GM18519 (cell line): ENCODE data around the gene FRK.
A peak's percentile ranks its signal among the peaks of the same experiment; 100 is the strongest.

Experiments used
- ATAC-seq: cut with Tn5 transposase; IDR thresholded peaks from one replicate; pipeline ENCODE4 v1.9.1; 2021; ENCODE audit warnings: mild to moderate bottlenecking, moderate library complexity; ENCODE audit not compliant: unreplicated experiment, low FRiP score

FRK gene

DNA sequence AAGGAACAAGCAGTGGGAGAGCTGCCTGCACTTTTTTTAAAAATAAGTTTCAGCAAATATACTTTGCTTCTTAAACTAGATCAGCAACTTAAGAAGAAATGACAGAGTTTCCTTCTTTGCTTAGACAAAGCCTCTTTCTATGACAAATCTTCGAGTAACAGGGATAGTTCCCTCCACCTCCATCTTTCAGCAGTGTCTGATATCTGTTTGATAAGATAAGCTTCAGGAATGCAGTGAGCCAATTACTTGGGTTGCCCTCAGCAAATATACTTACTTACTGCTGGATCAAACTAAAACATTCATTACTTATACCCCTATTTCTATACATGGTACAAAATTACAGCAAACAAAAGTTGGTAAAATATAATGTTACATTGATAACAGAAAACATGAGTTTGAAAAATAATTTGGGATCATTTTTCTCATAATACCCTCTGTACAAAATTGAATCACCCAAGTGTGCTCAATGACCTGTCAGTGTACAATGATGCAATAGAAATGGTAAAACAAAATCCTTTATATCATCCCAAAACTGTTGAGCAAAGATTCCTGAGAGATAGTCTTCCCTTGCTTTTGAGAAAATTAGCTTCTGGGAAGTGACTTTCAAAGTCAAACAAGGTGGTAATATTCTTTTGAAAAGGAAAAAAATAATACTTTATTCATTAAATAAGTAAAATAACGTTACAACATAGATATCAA is 24.5 kb downstream of the FRK start:
- ATAC-seq = no peak

GRCh38 chr6:116035616-116036015 is 25.1 kb downstream of the FRK start:
- ATAC-seq = no peak

DNA sequence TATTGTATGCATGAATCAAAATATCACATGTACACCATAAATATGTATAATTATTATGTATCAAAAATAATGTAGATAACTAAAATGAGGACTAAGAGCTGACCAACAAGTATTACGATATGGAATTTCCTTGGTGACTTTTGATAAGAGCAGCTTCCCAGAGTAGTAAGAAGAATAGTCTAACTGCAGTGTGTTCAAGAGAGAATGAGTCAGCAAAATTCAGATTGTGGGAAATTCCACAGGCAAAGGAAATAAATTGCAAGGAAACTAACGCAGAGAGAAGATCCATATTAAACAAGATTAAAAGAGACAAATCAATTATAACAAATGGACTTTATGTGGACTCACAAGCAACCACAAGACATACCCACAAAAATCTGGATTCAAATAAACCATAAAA is 26.4 kb downstream of the FRK start:
- ATAC-seq = no peak

- no peak for ATAC-seq
Observed at GRCh38 chr6:116033687-116034303, 26.9 kb downstream of the FRK start.

DNA sequence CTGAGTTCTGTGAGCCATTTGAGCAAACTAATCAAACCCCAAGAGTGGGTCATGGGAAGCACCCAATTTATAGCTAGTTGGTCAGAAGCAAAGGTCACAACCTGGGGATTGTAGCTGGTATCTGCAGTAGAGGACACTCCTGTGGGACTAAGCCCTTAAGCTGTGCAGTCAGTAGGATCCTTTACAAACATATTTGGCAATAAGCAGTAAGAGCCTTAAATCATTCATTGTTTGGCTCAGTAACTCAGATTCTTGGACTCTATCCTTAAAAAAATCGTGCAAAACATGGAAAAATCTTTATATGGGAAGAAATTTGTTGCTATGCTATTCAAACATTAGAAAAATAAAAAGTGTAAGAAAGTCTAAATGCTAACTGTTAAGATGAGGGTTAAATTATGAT is 29.9 kb downstream of the FRK start:
- no peak for ATAC-seq

GRCh38 chr6:116029535-116029934 is 31.2 kb downstream of the FRK start:
- peak; percentile 49 for ATAC-seq

GRCh38 chr6:116028233-116028632 is 32.5 kb downstream of the FRK start:
- no peak for ATAC-seq

DNA sequence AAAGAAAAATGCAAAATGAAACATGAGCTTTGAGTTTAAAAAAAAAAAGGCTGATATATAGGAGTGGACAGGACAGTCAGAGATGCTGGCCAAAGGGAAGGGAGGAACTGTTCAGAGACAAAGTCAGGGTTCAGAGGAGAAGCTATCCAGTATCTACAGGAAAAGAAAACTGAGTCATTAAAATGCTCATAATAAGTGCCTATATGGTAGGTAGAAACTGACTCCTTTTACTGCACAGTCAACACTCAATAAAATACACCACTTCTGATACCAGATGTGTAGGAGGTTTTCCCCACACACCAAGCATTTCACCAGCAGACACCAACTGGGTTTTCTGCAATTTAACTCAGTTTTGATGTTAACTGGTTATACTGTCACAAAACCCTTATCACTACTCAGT is 32.9 kb downstream of the FRK start:
- ATAC-seq = peak; percentile 55

DNA sequence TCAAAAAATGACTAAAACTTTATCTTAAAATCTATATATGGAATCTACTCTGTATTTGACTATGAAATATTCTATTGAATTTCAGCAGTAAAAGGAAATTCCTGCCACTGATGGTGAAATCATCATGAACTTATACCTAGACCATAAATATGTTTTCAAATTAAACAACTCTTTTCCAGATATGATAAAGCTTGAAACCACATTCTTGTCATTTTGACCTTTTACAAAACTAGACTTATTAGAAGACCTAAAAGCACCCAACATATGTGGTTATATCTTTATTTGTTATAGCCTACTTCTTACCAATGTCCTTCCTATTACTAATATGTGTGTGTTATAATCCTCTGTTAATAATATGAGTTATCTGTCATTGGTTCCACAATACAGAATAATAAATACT is 35.3 kb downstream of the FRK start:
- no peak for ATAC-seq

GRCh38 chr6:116022841-116023445 is 37.7 kb downstream of the FRK start:
- ATAC-seq = no peak

- no peak for ATAC-seq
Observed at GRCh38 chr6:116020738-116021137, 40.0 kb downstream of the FRK start.

GRCh38 chr6:116019428-116019827 is 41.3 kb downstream of the FRK start:
- peak; percentile 86 for ATAC-seq

DNA sequence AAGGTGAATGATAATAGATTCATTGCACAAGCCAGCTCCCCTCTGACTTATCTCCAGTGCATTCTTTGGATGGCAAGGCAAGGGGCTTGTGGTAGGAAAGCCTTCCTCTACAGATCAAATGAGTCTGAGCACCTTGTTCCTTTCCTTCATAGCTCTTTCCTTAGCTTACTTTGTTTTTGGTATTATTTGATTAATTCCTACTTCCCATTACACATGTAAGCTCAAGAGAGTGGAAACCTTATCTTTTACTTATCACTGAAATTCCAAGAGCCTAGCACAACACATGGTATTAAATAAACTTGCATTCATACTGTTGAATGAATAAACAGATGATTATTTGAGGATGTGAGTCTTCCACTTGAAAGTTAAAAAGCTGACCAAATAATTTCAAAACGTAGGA is 41.7 kb downstream of the FRK start:
- ATAC-seq = no peak

DNA sequence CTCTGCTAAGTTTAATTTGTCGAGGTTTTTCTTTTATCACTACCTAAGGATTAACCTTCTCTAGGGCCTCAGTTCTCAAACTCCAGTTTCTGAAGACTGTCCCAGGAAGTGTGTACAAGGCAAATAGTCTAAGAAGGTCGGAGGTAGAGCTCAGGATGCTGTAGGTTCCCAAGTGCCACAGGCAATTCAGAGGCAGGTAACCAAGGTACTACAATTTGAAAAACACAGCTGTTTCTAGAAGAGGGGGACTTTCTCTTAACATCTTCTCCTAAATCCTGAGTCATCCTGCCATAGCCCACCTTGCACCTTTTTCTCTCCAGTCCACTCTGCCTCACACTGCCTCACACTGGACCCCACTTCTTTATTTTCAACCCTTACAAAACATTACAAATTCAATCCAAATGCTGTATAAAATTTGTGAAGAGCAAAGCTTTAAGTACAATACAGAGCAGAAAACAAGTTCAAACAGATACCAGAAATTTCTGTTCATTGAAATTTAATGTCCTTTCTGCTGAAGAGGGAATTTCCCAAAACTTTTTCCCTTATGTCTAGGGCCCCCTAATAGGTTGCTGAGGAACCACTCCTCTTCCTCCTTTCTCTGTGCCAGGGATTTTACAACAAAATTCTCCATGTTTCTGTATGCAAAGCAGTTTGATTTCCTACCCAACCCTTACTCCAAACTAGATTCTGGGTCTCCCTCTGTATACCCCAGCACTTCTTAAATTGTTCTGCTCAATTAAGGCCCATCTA is 43.0 kb downstream of the FRK start:
- no peak for ATAC-seq

DNA sequence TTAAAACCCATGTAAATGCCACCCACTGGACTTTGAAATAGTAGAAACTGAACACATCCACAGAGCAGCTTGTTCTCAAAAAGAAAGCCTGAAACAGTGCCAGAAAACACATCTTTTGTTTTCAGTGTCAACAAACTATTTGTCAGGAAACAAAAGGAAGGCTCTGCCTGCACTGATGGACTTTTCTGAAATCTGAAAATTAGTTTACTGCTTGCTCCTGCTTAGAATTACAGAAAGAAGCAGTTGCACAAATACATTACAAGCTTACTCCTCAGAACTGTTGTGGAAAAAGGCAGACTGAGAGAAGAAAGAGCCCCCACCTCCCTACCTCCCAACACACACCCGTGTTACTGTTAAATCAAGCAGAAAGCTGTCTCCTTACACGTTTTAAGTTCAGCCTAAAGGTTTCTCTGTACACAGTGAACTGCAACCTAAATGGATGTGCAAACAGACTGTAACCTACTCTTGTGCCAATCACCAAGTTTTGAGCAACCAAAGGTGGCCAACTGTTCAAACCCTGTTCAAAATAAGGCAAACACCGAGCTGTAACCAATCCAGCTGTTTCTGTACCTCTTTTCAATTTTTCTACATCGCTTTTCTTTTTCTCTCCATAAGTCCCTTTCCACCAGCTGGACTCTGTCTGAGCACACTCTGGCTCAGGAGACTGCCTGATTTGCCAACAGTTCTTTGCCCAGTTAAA is 43.7 kb downstream of the FRK start:
- no peak for ATAC-seq

DNA sequence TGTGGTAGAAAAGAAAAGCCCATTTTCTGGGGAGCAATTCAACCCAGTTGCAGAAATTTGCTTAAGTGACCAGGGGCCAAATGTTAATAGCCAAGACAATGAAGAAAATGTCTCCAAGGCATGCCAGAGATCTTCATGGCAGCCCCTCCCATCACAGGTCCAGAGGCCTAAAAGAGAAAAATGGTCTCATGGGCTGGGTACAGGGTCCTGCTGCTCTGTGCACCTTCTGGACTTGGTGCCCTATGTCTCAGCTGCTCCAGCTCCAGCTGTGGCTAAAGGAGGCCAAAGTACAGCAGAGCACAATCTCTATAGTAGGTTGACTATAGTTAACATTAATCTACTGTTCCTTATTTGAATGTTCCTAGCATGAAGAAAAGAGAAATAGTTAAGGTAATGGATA is 44.7 kb downstream of the FRK start:
- no peak for ATAC-seq

GRCh38 chr6:116015561-116015960 is 45.1 kb downstream of the FRK start:
- ATAC-seq = no peak

DNA sequence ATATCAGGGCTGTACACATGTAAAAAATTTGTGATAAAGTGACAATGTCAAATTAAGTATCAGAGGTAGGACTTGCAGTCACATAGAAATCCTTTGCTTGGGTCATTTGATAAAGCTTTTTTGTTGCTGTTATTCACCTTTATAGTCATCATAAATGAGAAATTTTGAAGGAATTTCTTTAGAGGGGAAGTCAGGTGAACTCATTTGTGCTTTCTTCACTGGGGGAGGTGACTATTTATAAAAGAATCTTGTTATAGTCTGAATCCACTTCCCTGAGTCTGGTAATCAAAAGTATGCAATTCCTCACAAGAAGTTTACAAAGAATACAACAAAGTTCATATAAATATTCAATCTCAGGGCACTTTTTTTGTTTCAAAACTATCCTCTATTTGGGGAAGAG is 47.7 kb downstream of the FRK start:
- no peak for ATAC-seq

GRCh38 chr6:116012471-116012949 is 48.2 kb downstream of the FRK start:
- no peak for ATAC-seq

DNA sequence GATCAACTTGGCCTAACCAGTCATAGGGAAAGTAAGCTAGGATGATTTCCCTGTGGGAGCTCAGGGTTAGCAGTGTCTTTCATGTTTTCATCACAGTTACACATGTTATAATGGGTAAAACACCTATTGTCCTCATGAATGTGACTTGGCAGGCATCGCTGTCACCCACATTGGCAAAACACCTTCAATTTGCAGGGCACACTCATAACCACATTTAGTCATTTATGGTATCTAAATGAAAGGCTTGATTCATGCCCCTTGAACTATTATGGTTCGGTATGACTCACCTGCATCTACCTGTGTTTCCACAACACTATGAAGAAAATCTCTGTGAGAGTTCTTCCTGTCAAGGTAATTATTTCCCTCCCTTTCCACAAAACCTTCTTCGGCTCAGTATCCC is 49.2 kb downstream of the FRK start:
- peak; percentile 60 for ATAC-seq
